Inferior parietal cortex (tissue), 1 donor: ENCODE measurements around the gene RYR2.

Source experiments
- DNase-seq: peaks from one replicate; pipeline ENCODE4 v3.0.0-alpha.2; 2016; ENCODE audit errors: extremely low spot score

Gene RYR2

DNA sequence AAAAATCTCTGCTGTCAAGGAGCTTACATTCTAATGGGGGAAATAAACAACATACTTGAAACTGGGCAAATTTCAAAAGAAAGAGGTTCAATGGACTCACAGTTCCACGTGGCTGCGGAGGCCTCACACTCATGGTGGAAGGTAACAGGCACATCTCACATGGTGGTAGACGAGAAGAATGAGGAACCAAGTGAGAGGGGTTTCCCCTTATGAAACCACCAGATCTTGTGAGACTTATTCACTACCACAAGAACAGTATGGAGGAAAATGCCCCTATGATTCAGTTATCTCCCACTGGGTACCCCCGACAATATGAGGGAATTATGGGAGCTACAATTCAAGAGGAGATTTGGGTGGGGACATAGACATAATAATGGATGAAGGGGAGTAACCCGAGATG is 622.4 kb downstream of the RYR2 start:
- DNase-seq = no peak

DNA sequence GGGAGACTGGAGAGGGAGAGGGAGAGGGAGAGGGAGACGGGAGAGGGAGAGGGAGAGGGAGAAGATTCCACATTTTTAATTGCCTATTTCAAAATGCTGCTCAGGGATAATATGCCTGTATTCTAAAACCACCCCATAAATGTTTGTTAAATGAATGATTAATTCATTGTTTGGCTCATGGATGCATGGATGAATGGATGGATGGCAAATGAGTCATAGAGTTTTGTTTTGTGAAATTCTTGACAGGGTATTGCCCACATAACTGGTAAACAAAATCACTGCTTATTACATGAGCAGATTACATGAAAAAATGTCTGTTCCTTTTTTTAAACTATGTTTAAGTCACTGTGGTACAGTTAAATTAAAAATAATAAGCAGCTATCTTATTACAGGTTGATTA is 628.3 kb downstream of the RYR2 start:
- no peak for DNase-seq

DNA sequence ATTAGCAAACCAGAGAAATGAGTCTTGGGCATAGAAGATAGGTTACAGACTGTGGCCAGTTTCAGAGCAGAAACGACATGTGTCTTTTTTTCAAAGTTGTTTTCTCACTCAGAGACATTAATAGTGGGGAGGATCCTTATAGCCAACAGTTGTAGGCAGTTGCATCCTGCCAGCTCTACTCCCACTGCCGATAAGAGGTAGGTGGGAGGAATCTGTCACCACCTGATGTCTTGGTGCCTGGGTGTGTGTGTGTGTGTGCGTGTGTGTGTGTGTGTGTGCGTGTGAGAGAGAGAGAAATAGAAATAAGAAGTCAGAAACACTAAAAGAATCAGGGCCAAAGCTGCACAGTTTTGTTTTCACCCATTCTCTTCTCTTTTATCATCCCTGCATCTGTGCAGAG is 629.3 kb downstream of the RYR2 start:
- peak; percentile 21 for DNase-seq

DNA sequence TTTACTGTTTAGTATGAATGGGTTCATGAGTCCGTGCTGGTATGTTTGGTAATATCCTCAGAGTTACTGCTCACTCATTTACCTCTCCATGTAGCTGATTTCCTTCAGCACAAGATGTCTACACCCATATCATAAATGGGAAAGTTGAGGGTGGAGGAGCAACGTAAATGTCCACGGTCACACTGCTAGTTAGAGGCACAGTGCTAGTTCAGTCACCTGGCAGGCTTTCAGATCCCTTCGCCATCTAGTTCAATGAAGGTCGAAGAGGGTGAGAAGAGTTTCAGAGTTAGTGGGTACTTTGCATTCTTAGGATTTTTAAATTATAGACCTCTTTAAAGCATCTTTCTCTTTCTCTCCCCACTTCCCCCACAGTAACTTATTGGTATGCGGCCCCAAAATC is 630.0 kb downstream of the RYR2 start:
- DNase-seq = no peak

DNA sequence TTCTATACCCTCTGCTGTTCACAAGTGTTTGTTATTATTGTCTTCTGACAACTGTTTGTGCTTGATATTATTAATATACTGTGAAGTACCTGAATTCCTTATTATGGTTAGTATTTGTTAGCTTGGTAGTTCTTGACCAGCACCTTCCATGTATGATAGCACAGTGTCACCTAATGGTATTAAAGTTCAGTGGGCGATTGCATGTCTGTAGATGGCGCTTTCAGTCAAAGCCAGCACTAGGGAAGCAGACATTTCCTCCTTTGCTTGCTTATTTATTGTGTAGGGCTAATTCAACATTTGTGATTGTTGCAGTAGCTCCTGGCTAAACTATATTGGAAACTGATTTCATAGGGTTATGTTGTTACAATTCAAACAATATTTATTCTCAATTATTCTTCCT is 630.8 kb downstream of the RYR2 start:
- no peak for DNase-seq

DNA sequence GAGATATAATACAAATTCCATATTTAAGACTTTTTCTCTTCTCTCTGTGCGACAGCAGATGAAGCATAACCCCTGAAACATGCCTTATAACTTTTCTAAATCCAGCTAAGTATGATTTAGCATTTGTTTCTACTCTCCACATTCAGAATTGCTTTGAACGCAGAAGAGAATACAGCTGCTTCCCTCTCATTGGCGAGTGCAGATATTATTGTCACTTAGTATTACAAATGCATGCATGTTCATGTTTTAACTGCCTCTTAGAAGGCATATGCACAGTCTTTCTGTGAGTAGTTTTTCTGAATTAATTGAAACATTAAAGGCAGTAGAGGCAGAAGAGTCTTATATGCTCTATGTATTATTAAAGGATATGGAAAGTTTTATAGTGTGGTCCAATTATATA is 631.6 kb downstream of the RYR2 start:
- no peak for DNase-seq

DNA sequence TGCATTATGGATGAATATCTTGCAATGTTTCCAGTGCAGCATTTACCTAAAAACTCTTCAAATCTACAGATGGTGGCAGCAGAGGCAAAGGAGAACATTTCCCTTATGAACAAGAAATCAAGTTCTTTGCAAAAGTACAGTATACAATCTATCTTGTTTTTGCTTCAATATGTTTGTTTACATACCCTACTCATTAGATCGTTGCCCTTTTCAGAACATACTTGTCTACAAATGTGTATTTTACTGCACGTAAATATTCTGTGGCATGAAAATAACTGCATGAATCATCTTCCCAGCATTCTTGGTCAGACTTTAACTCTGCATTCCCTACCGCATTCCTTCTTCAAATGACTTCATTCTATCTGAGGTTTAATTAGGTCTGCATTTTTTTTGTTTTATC is 636.0 kb downstream of the RYR2 start:
- DNase-seq = peak; percentile 50

DNA sequence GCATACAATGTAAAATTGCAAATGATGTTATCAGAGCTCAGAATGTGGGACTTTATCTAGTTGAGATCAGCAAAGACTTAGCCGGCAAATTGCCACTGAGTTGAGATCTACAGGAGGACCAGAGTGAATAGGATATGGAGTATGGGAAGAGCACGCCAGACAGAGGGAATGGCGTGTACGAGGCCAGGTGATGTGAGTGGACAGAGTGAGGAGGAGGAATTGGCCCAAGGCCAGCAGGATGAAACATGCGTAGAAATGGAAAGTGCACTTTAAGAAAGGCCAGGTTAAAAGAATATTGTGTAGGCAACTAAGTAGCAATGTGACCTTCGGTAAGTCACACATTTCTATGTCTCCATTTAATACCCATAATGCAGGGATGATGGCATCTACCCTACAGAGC is 637.7 kb downstream of the RYR2 start:
- no peak for DNase-seq

DNA sequence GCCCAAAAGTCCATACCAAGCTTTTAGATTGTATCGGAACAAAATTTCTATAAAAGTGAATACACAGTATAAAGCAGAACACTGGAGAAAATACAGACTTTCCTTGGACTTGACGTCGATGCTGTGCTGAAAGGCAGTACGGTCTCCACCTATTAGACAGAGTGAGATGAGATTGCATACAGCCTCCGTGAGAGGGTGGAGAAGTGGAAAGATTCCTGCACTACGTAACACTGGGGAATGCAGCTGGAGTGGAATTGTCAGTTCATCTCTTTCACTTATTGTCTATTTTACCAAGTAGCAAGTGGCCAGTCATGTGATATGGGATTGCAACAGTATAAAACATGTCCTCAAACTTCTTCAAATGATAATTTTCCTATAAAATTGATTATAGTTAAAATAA is 639.2 kb downstream of the RYR2 start:
- no peak for DNase-seq

DNA sequence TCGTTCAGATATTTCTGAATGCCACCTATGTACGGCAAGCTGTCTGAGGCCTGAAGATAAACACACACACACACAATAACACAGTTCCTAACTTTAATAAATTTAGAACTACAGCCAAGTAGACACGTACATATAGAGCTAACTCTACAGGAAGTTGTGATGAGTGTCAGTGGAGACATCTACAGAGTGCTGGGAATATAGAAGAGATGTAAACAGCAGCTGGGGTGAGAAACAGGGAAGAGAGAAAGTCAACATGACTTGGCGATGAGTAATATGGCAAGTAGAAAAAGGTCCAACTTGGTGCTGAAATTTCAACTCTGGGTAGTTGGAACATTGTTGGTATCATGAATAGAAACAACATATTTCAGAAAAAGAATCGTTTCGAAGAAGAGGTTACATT is 642.3 kb downstream of the RYR2 start:
- DNase-seq = no peak

DNA sequence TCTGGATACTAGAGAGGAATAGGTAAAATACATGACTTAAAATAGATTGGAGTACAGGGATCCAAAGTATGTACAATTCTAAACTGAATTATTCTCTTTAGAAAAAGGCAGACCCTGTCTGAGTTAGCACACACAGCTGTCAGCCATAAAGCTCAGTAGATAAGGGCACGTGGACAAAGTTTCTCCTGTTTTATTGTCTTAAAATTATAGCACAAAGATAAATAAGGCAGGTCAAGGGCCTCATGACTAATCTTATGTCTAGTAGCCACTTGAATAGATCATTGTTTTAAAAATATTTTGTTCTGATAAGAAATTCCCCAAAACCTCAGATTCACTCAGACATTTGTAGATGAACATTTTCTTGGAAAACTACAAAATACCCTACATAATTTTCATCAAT is 643.6 kb downstream of the RYR2 start:
- no peak for DNase-seq

DNA sequence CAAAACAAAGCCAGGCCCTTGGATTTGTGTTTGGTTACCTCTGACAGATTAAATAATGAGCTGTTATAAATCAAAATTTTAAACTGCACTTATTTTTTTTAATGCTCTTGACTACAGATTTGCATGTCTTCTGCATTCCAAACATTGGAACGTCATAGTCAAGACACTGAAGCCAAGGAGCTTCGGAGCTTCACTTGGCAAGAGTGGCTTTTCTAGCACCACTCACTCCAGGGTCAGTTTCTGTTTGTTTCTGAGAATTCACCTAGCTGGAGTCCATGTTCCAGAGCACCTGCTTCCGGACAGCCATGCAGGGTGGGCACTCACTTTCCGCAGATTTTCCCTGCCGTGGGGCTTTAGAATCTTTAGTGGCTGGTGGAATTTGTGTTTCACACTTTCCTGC is 645.8 kb downstream of the RYR2 start:
- no peak for DNase-seq

DNA sequence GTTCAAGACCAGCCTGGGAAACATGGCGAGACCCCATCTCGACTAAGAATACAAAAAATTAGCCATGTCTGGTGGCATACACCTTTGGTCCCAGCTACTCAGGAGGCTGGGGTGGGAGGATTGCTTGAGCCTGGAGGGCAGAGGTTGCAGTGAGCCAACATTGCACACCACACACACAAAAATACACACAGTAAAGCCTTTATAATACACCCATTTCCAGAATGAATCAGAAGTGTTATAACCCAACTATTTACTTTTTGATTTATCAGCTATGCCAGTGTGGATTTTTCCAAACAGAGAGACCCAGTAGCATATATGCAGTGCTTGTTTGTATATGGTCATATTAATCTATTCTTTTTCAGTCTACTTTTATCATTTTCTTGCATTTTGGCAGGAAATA is 648.7 kb downstream of the RYR2 start:
- DNase-seq = no peak

DNA sequence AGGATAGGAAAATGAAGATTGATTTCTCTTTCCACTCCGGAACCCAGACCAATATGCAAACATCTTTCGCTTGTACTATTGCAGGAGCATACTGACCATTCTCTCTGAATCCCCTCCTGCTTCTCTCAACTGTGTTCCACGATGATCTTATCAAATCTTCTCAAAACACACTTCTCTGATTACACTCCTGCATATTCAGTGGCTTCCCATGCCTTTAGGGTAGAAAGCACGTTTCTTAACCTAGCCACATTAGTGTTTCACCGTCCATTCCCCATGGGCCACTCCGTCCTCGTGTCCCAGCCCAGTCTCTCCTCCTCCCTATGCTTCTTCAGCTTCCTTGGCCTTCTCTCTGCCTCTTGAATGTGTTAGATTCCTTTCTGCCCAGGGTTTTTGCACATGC is 650.3 kb downstream of the RYR2 start:
- DNase-seq = no peak

DNA sequence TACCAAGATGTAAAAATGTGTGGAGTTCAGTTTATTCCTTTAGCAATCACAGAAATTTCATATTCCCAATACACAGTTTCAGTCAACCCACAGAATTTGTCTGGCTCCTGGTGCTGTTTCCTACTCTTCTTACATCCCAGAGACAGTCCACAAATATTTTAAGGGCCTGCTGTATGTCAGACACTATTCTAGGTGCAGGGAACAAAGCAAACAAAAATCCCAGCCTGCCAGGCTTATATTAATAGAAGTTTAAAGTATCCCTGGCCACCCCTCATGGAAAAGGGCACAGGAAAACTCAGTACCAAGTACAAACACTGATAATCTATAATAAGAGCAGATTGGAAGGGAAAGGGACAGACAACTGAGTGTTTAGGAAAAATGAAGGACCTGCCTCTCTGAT is 653.9 kb downstream of the RYR2 start:
- DNase-seq = no peak

DNA sequence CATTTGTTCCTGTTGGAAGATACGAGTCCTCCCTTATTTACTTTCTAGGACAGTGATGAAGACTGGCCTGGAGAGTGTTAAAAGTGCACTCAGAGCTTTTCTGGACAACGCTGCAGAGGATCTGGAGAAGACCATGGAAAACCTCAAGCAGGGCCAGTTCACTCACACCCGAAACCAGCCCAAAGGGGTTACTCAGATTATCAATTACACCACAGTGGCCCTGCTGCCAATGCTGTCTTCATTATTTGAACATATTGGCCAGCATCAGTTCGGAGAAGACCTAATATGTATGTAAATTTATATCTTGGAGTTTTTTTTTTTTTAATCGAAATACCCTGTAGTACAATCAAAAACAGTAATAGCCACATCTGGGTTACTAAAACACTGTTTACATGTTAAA is 658.2 kb downstream of the RYR2 start:
- DNase-seq = no peak

DNA sequence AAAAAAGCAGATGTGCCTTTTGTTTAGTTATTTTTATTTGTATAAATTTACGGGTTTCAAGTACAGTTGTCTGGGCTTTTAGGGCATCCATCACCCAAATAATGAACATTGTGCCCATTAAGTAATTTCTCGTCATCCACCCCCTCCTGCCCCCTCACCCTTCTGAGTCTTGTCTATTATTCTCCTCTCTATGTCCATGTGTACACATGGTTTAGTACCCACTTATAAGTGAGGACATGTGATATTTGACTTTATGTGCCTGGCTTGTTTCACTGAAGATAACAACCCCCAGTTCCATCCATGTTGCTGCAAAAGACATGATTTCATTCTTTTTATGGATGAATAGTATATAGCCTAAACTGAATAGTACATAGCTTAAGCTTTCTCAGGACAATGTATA is 659.5 kb downstream of the RYR2 start:
- DNase-seq = no peak

DNA sequence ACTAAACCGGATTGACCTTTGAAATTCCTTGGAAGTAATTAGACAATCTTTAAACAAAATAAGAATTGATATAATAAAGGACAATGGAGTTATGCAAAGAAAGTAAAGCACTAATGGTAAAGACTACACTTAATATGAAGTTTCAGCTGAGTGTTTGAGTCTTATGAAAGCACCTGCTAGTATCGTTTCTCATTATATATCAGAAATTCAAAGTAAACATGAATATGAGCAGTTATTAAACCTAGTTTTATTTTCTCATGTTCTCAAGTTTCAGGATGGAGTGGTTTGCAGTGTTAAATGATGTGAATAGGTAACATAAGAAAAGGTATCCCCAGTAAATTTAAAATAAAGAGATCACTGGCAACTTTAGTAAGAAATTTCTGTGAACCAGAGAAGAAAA is 660.2 kb downstream of the RYR2 start:
- no peak for DNase-seq

DNA sequence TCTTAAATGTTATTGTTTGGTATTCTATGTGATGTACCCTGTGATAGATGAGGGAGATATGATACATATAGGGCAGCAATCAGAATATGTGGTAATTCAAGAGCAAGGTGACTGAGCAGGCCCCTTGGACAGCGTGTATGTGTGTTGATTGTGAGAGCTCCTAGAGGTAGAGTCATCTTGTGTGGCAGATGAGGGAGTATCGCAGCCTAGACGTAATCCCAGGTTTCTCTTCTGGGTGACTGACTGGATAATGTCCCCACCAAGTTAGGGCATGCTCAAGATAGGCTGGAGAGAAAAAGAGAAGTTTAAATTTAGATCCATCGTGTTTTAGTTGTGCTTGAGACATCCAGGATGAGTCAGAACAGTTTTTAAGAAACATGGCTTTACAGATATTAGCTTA is 663.5 kb downstream of the RYR2 start:
- DNase-seq = no peak

DNA sequence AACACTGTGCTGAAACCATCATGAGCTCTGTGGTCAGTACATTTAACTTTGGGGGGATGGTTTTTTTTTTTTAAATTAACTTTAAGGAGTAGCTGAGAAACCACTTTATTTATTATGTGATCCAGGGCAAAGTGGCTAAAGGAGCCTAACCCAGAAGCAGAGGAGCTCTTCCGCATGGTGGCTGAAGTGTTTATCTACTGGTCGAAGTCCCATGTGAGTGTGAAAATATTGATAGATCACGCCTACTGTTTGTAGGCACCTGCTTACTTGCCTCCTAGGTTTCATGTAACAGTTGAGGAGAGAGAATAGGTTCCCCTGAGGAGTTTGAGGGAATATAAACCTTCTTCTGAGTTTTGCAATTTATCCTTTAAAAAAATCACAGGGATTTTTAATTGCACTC is 667.4 kb downstream of the RYR2 start:
- DNase-seq = no peak

DNA sequence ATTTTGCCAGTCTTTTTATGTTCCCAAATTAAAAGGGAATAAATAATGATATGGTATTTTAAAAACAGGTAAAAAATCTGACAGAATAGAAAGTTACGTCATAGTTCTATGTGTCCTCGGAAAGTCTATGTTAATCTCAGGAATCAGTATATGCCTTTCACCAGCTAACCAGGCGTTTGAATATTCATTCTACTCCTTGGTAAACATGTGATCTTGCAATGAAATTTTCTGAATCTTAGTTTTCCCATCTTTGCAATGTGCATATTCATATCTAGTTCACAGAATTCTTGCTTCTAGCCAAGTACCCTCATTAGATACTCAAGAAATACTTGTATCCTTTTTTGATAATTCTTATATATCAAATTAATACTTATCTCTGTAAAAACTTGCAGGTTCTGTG is 669.3 kb downstream of the RYR2 start:
- DNase-seq = no peak

DNA sequence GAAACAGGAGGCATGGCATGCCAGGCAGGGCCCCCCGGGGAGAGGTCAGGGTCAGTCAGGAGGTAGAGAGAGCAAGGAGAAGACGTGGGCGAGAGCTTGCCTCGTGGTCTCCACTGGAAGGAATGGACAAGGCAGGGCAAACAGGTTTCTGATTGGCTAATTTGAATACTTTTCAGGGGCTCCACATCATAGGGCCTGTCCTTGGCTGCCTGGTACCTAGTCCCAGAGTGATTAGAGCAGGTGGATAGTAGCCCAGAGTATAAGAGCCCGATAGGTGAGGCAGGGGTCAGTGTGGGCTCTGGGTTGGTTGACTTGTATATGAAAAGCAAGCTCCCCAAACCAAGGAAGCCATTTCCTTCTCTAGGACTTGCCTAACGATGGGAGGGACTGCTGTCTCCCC is 670.1 kb downstream of the RYR2 start:
- DNase-seq = no peak

DNA sequence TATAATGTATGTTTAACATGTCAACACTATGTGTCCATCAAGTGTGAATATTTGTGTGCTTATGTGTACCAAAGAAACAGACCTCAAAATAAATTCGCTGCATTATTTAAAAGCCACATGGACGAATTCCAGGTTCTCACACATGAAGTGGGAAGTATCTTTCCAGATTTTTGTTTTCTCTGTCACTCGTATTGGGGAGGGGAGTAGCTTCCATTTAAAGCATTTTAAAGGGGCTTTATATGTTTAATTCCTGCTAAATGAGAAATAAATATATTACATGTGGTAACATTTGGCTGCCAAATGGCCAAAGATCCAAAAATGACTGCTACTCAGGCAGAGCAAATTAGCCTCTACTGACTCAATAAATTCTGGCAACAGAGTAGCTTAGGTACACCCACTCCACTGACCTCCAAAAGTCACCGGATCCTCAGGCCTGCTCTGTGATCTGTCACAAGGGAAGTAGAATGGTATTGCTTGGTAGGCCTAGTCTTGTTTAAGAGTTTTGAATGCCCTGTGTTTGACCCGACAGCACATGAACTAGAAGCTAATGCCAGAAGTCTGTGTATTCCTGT is 670.7 kb downstream of the RYR2 start:
- no peak for DNase-seq

DNA sequence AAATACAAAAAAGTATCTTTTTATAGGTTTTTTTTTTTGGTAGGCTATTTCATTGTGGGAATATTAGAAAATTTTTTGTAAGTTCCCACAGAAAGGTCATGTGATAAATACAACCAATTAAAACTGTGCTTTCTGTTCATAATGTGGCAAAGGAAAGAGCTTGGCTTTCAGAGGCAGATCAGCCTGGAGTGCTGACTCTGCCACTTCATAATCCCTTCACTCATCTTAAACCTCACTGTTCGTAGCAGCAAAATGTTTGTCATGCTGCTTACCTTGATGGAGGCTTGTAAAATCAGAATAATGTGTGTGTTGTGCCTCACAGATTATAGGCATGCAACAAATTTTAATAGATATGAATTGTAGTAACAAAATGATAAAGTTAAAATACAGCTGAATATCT is 671.9 kb downstream of the RYR2 start:
- DNase-seq = peak; percentile 17

DNA sequence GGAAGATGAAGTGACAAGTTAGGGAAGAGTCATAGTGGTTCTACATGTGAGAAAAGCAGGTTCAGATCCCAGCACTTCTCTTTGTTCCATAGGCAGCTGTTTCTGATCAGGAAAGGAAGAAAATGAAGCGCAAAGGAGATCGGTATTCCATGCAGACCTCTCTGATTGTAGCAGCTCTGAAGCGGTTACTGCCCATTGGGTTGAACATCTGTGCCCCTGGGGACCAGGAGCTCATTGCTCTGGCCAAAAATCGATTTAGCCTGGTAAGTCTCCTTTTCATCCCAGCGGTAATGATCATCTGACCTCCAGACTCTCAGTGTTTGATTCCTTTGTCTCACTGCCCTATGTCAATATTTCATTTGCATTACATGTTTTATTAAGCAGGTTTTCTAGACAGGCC is 675.1 kb downstream of the RYR2 start:
- DNase-seq = no peak
